Skin of body (tissue), 1 donor: ENCODE data around the gene CDH24. TPM values are rescaled to one million over a fixed set of nuclear protein-coding genes. Genes with fewer than 3 reads are reported as not detected.

Experiments
- total RNA-seq: library from RNA; depleted of rRNA; stranded (reverse); fragments of >200 nt; gene quantifications from one replicate; pipeline ENCODE4 v1.2.3, GENCODE V29; 2014

Gene CDH24
- total RNA-seq, 1 donor from 2014 or later = 3.4 TPM

Other genes starting within 250 kb of the CDH24 start
- gene SLC7A7, start 242.1 kb downstream of the CDH24 start, total RNA-seq = 6.8 TPM
- gene MRPL52, start 227.6 kb downstream of the CDH24 start, total RNA-seq = 26.3 TPM
- 171 TPM for gene MMP14, start 220.9 kb downstream of the CDH24 start, total RNA-seq
- 22.9 TPM for gene LRP10, start 185.8 kb downstream of the CDH24 start, total RNA-seq
- not detected for gene REM2, start 174.3 kb downstream of the CDH24 start, total RNA-seq
- 50.2 TPM for gene RBM23, start 138.4 kb downstream of the CDH24 start, total RNA-seq
- gene PRMT5, start 128.1 kb downstream of the CDH24 start, total RNA-seq = 39.5 TPM
- gene HAUS4, start 100.4 kb downstream of the CDH24 start, total RNA-seq = 46.3 TPM
- gene AJUBA, start 75.0 kb downstream of the CDH24 start, total RNA-seq = 44.7 TPM
- gene C14orf93, start 47.4 kb downstream of the CDH24 start, total RNA-seq = 7.7 TPM
- 115 TPM for gene PSMB5, start 22.6 kb downstream of the CDH24 start, total RNA-seq
- gene PSMB11, start 15.3 kb downstream of the CDH24 start, total RNA-seq = not detected
- 93.9 TPM for gene ACIN1, start 37.6 kb upstream of the CDH24 start, total RNA-seq
- 30.8 TPM for gene C14orf119, start 38.0 kb upstream of the CDH24 start, total RNA-seq
- gene CIROP, start 47.5 kb upstream of the CDH24 start, total RNA-seq = not detected
- gene CEBPE, start 61.7 kb upstream of the CDH24 start, total RNA-seq = 1.5 TPM
- gene SLC7A8, start 126.1 kb upstream of the CDH24 start, total RNA-seq = 27.5 TPM
- not detected for gene RNF212B, start 180.4 kb upstream of the CDH24 start, total RNA-seq
- 4.0 TPM for gene HOMEZ, start 228.6 kb upstream of the CDH24 start, total RNA-seq
- gene PPP1R3E, start 245.3 kb upstream of the CDH24 start, total RNA-seq = 6.0 TPM
- gene BCL2L2, start 249.3 kb upstream of the CDH24 start, total RNA-seq = 18.7 TPM